ENCODE results near the gene GART.

GART gene

DNA sequence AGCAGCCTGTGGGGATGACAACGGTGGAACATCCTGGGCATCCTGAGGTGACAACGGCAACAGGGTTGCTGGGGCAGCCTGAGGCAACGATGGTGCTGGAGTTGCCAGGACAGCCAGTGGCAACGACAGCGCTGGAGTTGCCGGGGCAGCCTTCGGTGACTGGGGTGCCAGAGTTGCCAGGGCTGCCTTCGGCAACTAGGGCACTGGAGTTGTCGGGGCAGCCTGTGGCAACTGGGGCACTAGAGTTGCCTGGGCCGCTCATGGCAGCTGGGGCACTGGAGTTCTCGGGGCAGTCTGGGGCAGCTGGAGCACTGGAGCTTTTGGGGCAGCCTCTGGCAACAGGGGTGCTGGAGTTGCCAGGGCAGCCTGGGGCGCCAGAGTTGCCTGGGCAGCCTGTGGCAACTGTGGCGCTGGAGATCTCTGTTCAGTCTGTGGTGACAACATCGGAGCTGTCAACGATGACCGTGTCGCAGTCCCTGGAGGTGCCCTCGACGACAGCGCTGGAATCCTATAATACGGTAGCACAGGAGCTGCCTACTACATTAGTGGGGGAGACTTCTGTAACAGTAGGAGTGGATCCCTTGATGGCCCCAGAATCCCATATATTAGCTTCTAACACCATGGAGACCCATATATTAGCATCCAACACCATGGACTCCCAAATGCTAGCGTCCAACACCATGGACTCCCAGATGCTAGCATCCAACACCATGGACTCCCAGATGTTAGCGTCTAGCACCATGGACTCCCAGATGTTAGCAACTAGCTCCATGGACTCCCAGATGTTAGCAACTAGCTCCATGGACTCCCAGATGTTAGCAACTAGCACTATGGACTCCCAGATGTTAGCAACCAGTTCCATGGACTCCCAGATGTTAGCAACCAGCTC is 9.1 kb upstream of the GART start:
- H2AFZ ChIP-seq (ENCODE audit: low read depth, low read length), result no peak overlapping the region
- H3K4me1 ChIP-seq (ENCODE audit: insufficient read depth, low read length), result peaks cover 1% of the 10 kb centered on the region
- H3K36me3 ChIP-seq (ENCODE audit: insufficient read depth, low read length), result peaks cover 83% of the 10 kb centered on the region
- peaks cover 31% of the 10 kb centered on the region for H3K9me3 ChIP-seq (ENCODE audit: low read length)
- no peaks in the 10 kb centered on the region for H3K27me3 ChIP-seq (ENCODE audit: insufficient read depth, low read length)
- H3K4me3 ChIP-seq (ENCODE audit: low read length), result no peak overlapping the region

DNA sequence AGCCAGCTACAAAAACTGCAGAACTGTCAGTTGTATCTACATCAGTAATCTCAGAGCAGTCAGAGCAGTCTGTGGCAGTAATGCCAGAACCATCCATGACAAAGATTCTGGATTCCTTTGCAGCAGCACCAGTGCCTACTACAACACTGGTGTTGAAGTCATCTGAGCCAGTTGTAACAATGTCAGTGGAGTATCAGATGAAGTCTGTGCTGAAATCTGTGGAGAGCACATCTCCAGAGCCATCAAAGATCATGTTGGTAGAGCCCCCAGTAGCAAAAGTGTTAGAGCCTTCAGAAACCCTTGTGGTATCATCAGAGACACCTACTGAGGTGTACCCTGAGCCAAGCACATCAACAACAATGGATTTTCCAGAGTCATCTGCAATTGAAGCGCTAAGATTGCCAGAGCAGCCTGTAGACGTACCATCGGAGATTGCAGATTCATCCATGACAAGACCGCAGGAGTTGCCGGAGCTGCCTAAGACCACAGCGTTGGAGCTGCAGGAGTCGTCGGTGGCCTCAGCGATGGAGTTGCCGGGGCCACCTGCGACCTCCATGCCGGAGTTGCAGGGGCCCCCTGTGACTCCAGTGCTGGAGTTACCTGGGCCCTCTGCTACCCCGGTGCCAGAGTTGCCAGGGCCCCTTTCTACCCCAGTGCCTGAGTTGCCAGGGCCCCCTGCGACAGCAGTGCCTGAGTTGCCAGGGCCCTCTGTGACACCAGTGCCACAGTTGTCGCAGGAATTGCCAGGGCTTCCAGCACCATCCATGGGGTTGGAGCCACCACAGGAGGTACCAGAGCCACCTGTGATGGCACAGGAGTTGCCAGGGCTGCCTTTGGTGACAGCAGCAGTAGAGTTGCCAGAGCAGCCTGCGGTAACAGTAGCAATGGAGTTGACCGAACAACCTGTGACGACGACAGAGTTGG is 8.2 kb upstream of the GART start:
- Histone ChIP-seq H3K4me1 (ENCODE audit: insufficient read depth, low read length) (peaks cover 9% of the 10 kb centered on the region), H3K9me3 (ENCODE audit: low read length) (peaks cover 30% of the 10 kb centered on the region), H3K36me3 (ENCODE audit: insufficient read depth, low read length) (peaks cover 74% of the 10 kb centered on the region), H3K27me3 (ENCODE audit: insufficient read depth, low read length) (no peaks in the 10 kb centered on the region), H2AFZ (ENCODE audit: low read depth, low read length) (no peak overlapping the region), H3K4me3 (ENCODE audit: low read length) (no peak overlapping the region)

DNA sequence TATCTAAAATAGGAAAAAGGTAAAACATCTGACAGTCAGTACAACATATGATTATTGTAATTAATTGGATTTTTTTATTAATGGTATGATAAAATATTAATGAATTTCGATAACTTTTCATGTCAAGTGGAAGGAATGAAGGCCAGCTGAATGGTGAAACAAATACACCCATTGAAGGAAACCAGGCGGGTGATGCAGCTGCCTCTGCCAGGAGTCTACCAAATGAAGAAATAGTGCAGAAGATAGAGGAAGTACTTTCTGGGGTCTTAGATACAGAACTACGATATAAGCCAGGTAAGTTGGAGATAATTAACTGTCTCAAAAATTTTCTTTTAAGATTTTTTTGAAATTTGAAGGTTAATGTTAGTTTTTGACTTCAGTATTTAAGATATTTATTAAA is 4.2 kb upstream of the GART start:
- H2AFZ ChIP-seq (ENCODE audit: low read depth, low read length), result no peak overlapping the region
- peaks cover 19% of the 10 kb centered on the region for H3K4me1 ChIP-seq (ENCODE audit: insufficient read depth, low read length)
- no peak overlapping the region for H3K4me3 ChIP-seq (ENCODE audit: low read length)
- H3K36me3 ChIP-seq (ENCODE audit: insufficient read depth, low read length), result peaks cover 35% of the 10 kb centered on the region
- peaks cover 6% of the 10 kb centered on the region for H3K9me3 ChIP-seq (ENCODE audit: low read length)
- no peaks in the 10 kb centered on the region for H3K27me3 ChIP-seq (ENCODE audit: insufficient read depth, low read length)

DNA sequence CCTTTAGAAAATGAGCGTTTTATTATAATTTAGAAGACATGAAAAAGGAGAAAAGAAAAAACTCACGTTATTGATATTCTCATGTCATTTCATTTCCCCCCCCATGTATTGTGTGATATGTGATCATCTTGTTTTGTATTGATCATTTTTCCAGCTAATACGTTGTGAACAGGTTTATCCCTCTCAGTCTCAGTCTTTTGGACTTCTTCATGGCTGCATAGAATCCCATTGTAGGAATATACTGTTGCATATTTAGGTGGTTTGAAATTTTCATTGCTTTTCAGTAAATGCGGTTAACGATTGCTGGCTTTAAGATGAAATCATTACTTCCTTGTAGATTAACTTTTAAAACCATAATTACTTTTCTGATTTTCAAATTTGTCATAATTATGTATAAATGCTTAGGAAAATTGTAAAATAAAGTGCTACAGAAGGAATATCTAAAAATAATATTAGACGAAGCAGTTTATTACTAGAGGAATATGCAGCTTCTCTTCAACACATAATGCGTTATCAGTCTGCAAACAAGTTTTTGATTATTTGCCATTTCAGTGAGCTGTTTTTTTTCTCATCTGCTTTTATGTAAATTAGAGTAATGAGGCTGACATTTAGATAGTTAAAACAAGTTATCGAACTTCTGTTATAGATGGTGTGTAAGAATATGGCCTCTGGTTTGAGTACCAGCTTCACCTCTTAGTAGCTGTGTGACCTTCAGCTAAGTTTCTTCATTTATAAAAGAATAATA is 2.7 kb upstream of the GART start:
- H3K4me3 ChIP-seq (ENCODE audit: low read length), result peak overlapping the region; percentile 86
- H3K36me3 ChIP-seq (ENCODE audit: insufficient read depth, low read length), result peaks cover 20% of the 10 kb centered on the region
- H3K4me1 ChIP-seq (ENCODE audit: insufficient read depth, low read length), result peaks cover 25% of the 10 kb centered on the region
- H3K27me3 ChIP-seq (ENCODE audit: insufficient read depth, low read length), result no peaks in the 10 kb centered on the region
- no peak overlapping the region for H2AFZ ChIP-seq (ENCODE audit: low read depth, low read length)
- H3K9me3 ChIP-seq (ENCODE audit: low read length), result no peaks in the 10 kb centered on the region

DNA sequence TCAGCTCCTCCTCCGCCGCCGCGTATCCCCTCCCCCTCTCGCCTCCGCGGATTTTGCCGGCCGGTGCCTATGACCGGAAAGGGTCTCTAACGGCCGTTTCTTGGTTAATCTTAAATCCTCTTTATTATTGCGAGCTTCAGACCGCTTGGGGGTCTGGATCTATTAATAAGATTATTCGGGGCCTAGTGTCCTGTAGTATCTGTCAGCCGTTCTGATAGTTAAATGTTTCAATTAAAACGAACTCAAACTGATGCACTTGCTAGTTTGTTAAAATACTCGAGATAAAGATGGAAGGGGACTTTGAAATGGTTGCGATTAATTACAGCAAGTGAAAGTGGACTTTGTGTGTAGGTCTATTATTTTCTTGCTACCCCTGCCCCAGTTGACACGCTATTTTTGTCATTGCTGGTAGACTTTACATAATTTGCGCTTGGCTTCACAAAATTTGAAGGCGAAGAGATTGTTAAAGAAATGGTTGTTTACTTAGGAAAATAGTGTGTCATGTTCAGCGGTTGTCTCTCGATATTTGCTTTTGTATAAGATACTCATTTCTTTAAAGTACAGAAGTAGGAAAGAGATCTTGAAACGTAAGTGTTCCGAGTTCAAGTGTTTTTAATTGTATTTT is 1.7 kb upstream of the GART start:
- no peaks in the 10 kb centered on the region for H3K27me3 ChIP-seq (ENCODE audit: insufficient read depth, low read length)
- H3K9me3 ChIP-seq (ENCODE audit: low read length), result no peaks in the 10 kb centered on the region
- peaks cover 25% of the 10 kb centered on the region for H3K4me1 ChIP-seq (ENCODE audit: insufficient read depth, low read length)
- peak overlapping the region; percentile 46 for H2AFZ ChIP-seq (ENCODE audit: low read depth, low read length)
- H3K4me3 ChIP-seq (ENCODE audit: low read length), result peak overlapping the region; percentile 86
- H3K36me3 ChIP-seq (ENCODE audit: insufficient read depth, low read length), result peaks cover 20% of the 10 kb centered on the region

DNA sequence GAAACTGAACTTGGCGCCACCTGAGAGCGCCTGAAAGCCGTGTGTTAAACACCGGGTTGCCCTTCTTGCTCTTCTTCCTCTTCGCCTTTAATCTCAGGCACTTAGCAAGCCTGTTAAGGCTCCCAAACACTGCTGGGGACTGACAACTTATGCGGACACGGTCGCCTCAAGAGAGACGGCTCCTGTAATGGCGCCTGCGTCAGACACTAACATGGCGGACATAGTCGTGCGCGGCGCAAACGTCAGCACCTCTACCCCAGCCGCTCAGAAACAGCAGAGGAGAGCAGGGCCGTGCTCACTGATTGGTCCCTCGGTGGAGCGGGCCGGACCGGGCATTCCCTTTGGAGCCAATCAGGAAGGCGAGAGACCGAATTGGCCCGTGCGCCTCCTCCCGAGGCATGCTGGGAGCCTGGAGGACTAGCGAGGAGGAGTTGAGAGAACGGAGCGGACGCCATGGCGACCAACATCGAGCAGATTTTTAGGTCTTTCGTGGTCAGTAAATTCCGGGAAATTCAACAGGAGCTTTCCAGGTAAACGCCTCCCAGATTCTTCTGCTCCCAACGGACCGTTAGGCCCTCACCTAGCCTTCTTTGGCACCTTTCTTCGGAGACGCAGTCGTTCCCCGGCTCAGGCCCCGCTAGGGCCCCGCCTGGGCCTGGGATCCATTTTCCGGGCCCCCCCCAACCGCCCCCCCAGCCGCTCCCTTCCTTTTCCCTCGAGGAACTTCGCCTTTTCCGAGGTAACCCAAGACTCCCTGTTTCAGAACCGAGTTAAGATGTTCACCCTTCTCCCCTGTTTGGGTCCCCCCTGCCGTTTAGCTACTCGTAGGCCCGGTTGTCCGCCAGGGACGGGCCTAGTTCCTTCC is 955 bp upstream of the GART start, which contains the start of gene SON:
Gene SON, plus strand, starts transcription at position 399 of the 865 bp plus-strand sequence. Its CDS starts 55 bp downstream, at position 454.
- Histone ChIP-seq H3K9me3 (ENCODE audit: low read length) (no peaks in the 10 kb centered on the region), H3K36me3 (ENCODE audit: insufficient read depth, low read length) (peaks cover 25% of the 10 kb centered on the region), H3K4me3 (ENCODE audit: low read length) (peak within 1 kb of the TSS; percentile 86), H3K4me1 (ENCODE audit: insufficient read depth, low read length) (peaks cover 25% of the 10 kb centered on the region), H3K27me3 (ENCODE audit: insufficient read depth, low read length) (no peaks in the 10 kb centered on the region), H2AFZ (ENCODE audit: low read depth, low read length) (peak within 1 kb of the TSS; percentile 57)

DNA sequence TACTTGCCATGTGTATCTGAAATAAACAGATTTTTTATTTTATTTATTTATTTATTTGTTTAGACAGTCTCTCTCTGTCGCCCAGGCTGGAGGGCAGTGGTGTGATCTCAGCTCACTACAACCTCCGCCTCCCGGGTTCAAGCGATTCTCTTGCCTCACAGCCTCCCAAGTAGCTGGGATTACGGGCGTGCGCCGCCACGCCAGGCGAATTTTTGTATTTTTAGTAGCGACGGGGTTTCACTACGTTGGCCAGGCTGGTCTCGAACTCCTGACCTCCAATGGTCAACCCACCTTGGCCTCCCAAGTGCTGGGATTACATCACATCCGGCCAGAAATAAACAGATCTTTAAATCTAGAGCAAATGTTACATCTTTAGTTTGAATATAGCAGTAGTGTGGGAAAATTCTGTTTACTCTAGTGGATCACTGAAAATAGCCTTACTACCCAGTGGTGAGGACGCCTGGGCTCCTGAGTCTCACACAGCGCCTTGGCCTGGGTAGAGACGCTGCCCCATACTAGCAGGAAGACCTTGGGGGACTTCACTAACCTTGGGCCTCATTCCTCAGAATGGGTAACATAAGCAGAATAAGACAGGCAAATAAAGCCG is 709 bp downstream of the GART start:
- Histone ChIP-seq H2AFZ (ENCODE audit: low read depth, low read length) (peak overlapping the region; percentile 57), H3K4me1 (ENCODE audit: insufficient read depth, low read length) (peaks cover 25% of the 10 kb centered on the region), H3K9me3 (ENCODE audit: low read length) (no peaks in the 10 kb centered on the region), H3K4me3 (ENCODE audit: low read length) (peak overlapping the region; percentile 86), H3K27me3 (ENCODE audit: insufficient read depth, low read length) (no peaks in the 10 kb centered on the region), H3K36me3 (ENCODE audit: insufficient read depth, low read length) (peaks cover 31% of the 10 kb centered on the region)

DNA sequence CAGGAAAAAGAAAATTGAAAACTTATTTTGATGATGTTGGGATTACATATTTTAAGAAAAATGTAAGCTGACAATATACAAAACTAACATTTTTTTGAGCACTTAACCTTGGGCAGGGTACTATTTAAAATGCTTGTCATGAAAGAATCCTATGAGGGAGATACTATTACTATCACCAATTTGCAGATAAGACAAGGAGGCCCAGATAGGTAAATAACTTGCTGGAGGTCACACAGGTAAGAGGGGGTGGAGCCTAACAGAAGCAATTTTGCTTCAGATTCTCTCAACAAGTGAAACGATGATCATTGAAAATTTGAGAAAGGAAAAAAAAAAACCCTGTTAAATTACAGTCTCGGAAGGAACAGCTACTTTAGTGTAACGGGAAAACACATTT is 1.2 kb downstream of the GART start:
- no peak overlapping the region for H2AFZ ChIP-seq (ENCODE audit: low read depth, low read length)
- peaks cover 36% of the 10 kb centered on the region for H3K36me3 ChIP-seq (ENCODE audit: insufficient read depth, low read length)
- no peaks in the 10 kb centered on the region for H3K9me3 ChIP-seq (ENCODE audit: low read length)
- H3K4me3 ChIP-seq (ENCODE audit: low read length), result peak overlapping the region; percentile 86
- H3K4me1 ChIP-seq (ENCODE audit: insufficient read depth, low read length), result peaks cover 22% of the 10 kb centered on the region
- no peaks in the 10 kb centered on the region for H3K27me3 ChIP-seq (ENCODE audit: insufficient read depth, low read length)

DNA sequence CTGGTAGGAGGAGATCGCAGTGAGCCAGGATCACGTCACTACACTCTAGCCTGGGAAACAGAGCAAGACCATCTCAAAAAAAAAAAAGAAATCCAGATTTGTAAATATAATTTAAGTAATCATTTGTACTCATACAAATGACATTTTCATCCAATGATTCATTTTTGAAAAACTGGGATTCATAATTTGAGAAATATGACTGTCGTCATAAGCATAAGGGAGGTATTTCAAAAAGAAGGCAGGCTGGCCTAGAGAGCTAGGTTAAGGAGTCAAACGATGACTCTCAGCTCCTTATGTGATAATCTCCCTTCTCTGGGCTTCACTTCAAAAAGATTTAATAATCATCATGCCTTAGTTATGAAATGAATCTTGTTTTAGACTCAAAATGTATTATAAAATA is 2.3 kb downstream of the GART start:
- Histone ChIP-seq H3K27me3 (ENCODE audit: insufficient read depth, low read length) (no peaks in the 10 kb centered on the region), H2AFZ (ENCODE audit: low read depth, low read length) (no peak overlapping the region), H3K4me3 (ENCODE audit: low read length) (no peak overlapping the region), H3K9me3 (ENCODE audit: low read length) (no peaks in the 10 kb centered on the region), H3K4me1 (ENCODE audit: insufficient read depth, low read length) (peaks cover 12% of the 10 kb centered on the region), H3K36me3 (ENCODE audit: insufficient read depth, low read length) (peaks cover 47% of the 10 kb centered on the region)

DNA sequence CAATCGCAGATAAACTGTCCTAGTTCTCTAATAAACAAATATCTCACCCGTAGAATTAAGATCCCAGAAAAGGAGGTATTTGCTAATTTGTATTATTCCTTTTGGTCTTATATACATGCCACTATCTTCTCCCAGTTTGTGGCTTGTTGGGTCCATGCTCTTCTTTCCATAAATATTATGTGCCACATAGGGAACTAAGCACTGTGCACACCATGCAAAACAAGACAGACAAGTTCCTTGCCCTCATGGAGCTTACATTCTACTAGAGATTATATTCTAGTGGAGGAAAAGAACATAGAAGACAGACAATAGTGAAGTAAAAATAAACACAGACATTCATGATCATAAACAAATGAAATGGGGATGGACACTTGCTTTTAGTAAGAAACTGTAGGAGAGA is 4.7 kb downstream of the GART start:
- H3K4me3 ChIP-seq (ENCODE audit: low read length), result no peak overlapping the region
- no peak overlapping the region for H2AFZ ChIP-seq (ENCODE audit: low read depth, low read length)
- H3K27me3 ChIP-seq (ENCODE audit: insufficient read depth, low read length), result no peaks in the 10 kb centered on the region
- no peaks in the 10 kb centered on the region for H3K9me3 ChIP-seq (ENCODE audit: low read length)
- H3K4me1 ChIP-seq (ENCODE audit: insufficient read depth, low read length), result peaks cover 6% of the 10 kb centered on the region
- H3K36me3 ChIP-seq (ENCODE audit: insufficient read depth, low read length), result peaks cover 67% of the 10 kb centered on the region

DNA sequence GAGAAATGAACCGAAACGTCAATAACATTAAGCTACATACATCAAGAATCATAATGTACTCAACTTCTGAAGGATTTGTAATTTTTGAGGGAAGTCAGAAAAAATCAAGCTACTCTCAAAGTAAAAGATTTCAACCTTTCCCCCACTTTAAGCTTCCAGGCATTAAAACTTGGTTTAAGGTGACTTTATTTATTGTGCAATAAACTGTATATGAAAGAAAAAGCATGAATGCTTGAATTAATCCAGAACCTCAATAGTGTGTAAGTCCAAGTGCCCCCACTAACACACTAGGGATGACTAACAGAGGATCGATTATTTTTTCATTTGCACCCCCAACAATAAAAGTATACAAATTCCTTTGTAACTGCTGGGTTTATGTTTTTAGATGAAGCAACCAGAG is 10.9 kb downstream of the GART start:
- Histone ChIP-seq H3K9me3 (ENCODE audit: low read length) (no peaks in the 10 kb centered on the region), H3K4me1 (ENCODE audit: insufficient read depth, low read length) (no peaks in the 10 kb centered on the region), H3K36me3 (ENCODE audit: insufficient read depth, low read length) (peaks cover 88% of the 10 kb centered on the region), H3K4me3 (ENCODE audit: low read length) (no peak overlapping the region), H3K27me3 (ENCODE audit: insufficient read depth, low read length) (no peaks in the 10 kb centered on the region), H2AFZ (ENCODE audit: low read depth, low read length) (no peak overlapping the region)

Measured in neuron (in vitro differentiated cells).